ENCODE measurements around the gene PPP2R5C. TPM values are rescaled to one million over a fixed set of nuclear protein-coding genes. Genes with fewer than 3 reads are reported as not detected.

PPP2R5C gene
- polyA plus RNA-seq, 1 donor from 2014 or later = 111 TPM

DNA sequence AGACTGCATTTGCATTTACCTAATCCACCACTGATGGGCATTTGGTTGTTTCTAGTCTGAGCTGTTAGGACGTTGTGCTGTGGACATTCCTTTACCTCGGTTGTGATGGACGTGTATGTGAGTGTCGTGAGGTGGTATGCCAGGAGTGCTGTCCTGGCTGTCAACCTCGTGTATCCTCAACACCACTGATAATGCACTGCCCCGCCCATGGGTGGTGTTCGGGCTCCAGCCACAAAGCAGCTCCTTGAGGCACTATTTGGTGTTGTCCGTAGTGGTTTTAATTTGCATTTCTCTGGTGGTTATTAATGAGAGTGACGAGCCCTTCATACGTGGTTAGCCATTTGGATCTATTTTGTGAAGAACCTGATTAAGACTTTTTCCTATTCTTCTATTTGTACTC, 87.6 kb downstream of the PPP2R5C start:
- Histone ChIP-seq H3F3A (ENCODE audit: insufficient read depth, low read length, poor library complexity, severe bottlenecking) (no peaks in the 10 kb centered on the region), H3K4me2 (ENCODE audit: low read length) (no peak overlapping the region), H2AFZ (ENCODE audit: low read depth, low read length) (no peak overlapping the region), H4K20me1 (ENCODE audit: insufficient read depth) (no peaks in the 10 kb centered on the region), H3K9ac (ENCODE audit: low read length) (no peak overlapping the region), H3K27me3 (ENCODE audit: insufficient read depth, low read depth, low read length) (no peaks in the 10 kb centered on the region), H3K9me2 (ENCODE audit: insufficient read depth, low read length) (no peaks in the 10 kb centered on the region), H3K4me3 (ENCODE audit: low read length) (no peak overlapping the region), H3K79me2 (replicated peaks; ENCODE audit: insufficient read depth, low read length) (peaks cover 49% of the 10 kb centered on the region), H3K27ac (ENCODE audit: low read length) (no peak overlapping the region), H3K36me3 (ENCODE audit: insufficient read depth, low read length) (no peaks in the 10 kb centered on the region), H3K9me3 (ENCODE audit: low read length) (no peaks in the 10 kb centered on the region)
- TF ChIP-seq RAD21 (conservative IDR thresholded peaks at IDR 0.05) = no peak
- TF ChIP-seq EP300 (conservative IDR thresholded peaks at IDR 0.05; ENCODE audit: poor library complexity, severe bottlenecking) = no peak
- no peak for TF ChIP-seq POLR2AphosphoS5 (IDR thresholded peaks at IDR 0.05)
- no peak for TF ChIP-seq MXI1 (conservative IDR thresholded peaks at IDR 0.05; ENCODE audit: poor library complexity, severe bottlenecking)
- no peak for TF ChIP-seq TAF1 (IDR thresholded peaks at IDR 0.05; ENCODE audit: low read depth)
- no peak for TF ChIP-seq EZH2 (IDR thresholded peaks at IDR 0.05; ENCODE audit: borderline replicate concordance, insufficient read depth, low read length, poor library complexity, severe bottlenecking)
- TF ChIP-seq, protein P1, sequence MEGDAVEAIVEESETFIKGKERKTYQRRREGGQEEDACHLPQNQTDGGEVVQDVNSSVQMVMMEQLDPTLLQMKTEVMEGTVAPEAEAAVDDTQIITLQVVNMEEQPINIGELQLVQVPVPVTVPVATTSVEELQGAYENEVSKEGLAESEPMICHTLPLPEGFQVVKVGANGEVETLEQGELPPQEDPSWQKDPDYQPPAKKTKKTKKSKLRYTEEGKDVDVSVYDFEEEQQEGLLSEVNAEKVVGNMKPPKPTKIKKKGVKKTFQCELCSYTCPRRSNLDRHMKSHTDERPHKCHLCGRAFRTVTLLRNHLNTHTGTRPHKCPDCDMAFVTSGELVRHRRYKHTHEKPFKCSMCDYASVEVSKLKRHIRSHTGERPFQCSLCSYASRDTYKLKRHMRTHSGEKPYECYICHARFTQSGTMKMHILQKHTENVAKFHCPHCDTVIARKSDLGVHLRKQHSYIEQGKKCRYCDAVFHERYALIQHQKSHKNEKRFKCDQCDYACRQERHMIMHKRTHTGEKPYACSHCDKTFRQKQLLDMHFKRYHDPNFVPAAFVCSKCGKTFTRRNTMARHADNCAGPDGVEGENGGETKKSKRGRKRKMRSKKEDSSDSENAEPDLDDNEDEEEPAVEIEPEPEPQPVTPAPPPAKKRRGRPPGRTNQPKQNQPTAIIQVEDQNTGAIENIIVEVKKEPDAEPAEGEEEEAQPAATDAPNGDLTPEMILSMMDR (IDR thresholded peaks at IDR 0.05; ENCODE audit: poor library complexity, severe bottlenecking) = no peak
- no peak for TF ChIP-seq SMC3 (conservative IDR thresholded peaks at IDR 0.05; ENCODE audit: poor library complexity)
- TF ChIP-seq, protein P2, sequence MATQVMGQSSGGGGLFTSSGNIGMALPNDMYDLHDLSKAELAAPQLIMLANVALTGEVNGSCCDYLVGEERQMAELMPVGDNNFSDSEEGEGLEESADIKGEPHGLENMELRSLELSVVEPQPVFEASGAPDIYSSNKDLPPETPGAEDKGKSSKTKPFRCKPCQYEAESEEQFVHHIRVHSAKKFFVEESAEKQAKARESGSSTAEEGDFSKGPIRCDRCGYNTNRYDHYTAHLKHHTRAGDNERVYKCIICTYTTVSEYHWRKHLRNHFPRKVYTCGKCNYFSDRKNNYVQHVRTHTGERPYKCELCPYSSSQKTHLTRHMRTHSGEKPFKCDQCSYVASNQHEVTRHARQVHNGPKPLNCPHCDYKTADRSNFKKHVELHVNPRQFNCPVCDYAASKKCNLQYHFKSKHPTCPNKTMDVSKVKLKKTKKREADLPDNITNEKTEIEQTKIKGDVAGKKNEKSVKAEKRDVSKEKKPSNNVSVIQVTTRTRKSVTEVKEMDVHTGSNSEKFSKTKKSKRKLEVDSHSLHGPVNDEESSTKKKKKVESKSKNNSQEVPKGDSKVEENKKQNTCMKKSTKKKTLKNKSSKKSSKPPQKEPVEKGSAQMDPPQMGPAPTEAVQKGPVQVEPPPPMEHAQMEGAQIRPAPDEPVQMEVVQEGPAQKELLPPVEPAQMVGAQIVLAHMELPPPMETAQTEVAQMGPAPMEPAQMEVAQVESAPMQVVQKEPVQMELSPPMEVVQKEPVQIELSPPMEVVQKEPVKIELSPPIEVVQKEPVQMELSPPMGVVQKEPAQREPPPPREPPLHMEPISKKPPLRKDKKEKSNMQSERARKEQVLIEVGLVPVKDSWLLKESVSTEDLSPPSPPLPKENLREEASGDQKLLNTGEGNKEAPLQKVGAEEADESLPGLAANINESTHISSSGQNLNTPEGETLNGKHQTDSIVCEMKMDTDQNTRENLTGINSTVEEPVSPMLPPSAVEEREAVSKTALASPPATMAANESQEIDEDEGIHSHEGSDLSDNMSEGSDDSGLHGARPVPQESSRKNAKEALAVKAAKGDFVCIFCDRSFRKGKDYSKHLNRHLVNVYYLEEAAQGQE (IDR thresholded peaks at IDR 0.05; ENCODE audit: borderline replicate concordance) = no peak

DNA sequence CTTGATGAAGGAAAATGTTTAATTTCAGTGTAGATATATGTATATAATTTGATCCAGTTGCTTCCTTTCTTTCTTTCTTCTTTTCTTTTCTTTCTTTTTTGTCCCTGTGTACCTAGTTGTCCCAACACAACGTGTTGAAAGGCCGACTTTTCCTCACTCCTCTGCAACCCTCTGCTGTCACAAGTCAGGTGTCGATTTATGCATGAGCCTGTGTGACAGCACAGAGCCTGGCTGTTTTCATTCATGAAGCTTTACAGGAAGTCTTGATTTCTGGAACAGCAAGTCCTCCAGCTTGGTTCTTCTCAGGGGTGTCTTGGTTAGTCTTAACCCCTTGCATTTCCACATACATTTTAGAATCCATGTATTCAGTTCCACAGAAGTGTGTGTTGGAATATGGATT, 88.1 kb downstream of the PPP2R5C start:
- Histone ChIP-seq H3K4me3 (ENCODE audit: low read length) (no peak overlapping the region), H3K79me2 (replicated peaks; ENCODE audit: insufficient read depth, low read length) (peaks cover 52% of the 10 kb centered on the region), H4K20me1 (ENCODE audit: insufficient read depth) (no peaks in the 10 kb centered on the region), H3F3A (ENCODE audit: insufficient read depth, low read length, poor library complexity, severe bottlenecking) (no peaks in the 10 kb centered on the region), H3K4me2 (ENCODE audit: low read length) (no peak overlapping the region), H3K27me3 (ENCODE audit: insufficient read depth, low read depth, low read length) (no peaks in the 10 kb centered on the region), H3K9me2 (ENCODE audit: insufficient read depth, low read length) (no peaks in the 10 kb centered on the region), H3K36me3 (ENCODE audit: insufficient read depth, low read length) (no peaks in the 10 kb centered on the region), H3K9me3 (ENCODE audit: low read length) (no peaks in the 10 kb centered on the region), H3K9ac (ENCODE audit: low read length) (no peak overlapping the region), H3K27ac (ENCODE audit: low read length) (no peak overlapping the region), H2AFZ (ENCODE audit: low read depth, low read length) (no peak overlapping the region)
- TF ChIP-seq SMC3 (conservative IDR thresholded peaks at IDR 0.05; ENCODE audit: poor library complexity) (no peak), MXI1 (conservative IDR thresholded peaks at IDR 0.05; ENCODE audit: poor library complexity, severe bottlenecking) (no peak), EP300 (conservative IDR thresholded peaks at IDR 0.05; ENCODE audit: poor library complexity, severe bottlenecking) (no peak)
- TF ChIP-seq, protein P2 (IDR thresholded peaks at IDR 0.05; ENCODE audit: borderline replicate concordance) = no peak
